Left forelimb (tissue), 1 donor: ENCODE measurements around the gene AZIN2.
A peak's percentile ranks its signal among the peaks of the same experiment; 100 is the strongest.

Experiments used
- DNase-seq: peaks from one replicate; pipeline ENCODE4 v3.0.0-alpha.2; 2018; ENCODE audit warnings: low spot score

The AZIN2 gene

GRCh38 chr1:33152685-33153432 lies 71.9 kb downstream of the AZIN2 start:
- DNase-seq, result no peak

- DNase-seq, result no peak
These were observed 72.7 kb downstream of the AZIN2 start for GRCh38 chr1:33153650-33154049.

- no peak for DNase-seq
These were observed 75.1 kb downstream of the AZIN2 start for GRCh38 chr1:33155877-33156538.

- no peak for DNase-seq
These were observed 76.2 kb downstream of the AZIN2 start for GRCh38 chr1:33157131-33157530.

- no peak for DNase-seq
These were observed 77.4 kb downstream of the AZIN2 start for GRCh38 chr1:33158366-33158765.

GRCh38 chr1:33159577-33159976 lies 78.6 kb downstream of the AZIN2 start:
- no peak for DNase-seq

- DNase-seq, result peak; percentile 82
These were observed 80.2 kb downstream of the AZIN2 start for GRCh38 chr1:33161061-33161681.

- DNase-seq, result no peak
These were observed 81.2 kb downstream of the AZIN2 start for GRCh38 chr1:33162141-33162540.

GRCh38 chr1:33163621-33164519 lies 82.9 kb downstream of the AZIN2 start:
- no peak for DNase-seq

- DNase-seq, result no peak
These were observed 84.3 kb downstream of the AZIN2 start for GRCh38 chr1:33165209-33165608.

- DNase-seq, result no peak
These were observed 84.9 kb downstream of the AZIN2 start for GRCh38 chr1:33165809-33166208.

- no peak for DNase-seq
These were observed 86.9 kb downstream of the AZIN2 start for GRCh38 chr1:33167650-33168447.

- no peak for DNase-seq
These were observed 87.8 kb downstream of the AZIN2 start for GRCh38 chr1:33168556-33169289.

GRCh38 chr1:33169290-33170055 lies 88.5 kb downstream of the AZIN2 start:
- DNase-seq, result no peak
